PFSK-1 (cell line): ENCODE measurements around the gene ARHGAP15.

Source experiments
- FOXP2 ChIP-seq: optimal IDR thresholded peaks from 2 replicates; pipeline ENCODE3; 2011; ENCODE audit warnings: borderline replicate concordance, control low read depth, inconsistent platforms; ENCODE audit not compliant: insufficient read depth; ENCODE audit errors: extremely low read length, extremely low read depth
- POLR2AphosphoS5 ChIP-seq: IDR thresholded peaks from 2 replicates; pipeline ENCODE4 v1.6.1; 2012; ENCODE audit warnings: low read depth, mild to moderate bottlenecking, control low read depth, low read length, moderate library complexity
- SIN3A ChIP-seq: IDR thresholded peaks from 2 replicates; pipeline ENCODE4 v1.6.1; 2012; ENCODE audit warnings: mild to moderate bottlenecking, low read length, moderate library complexity, borderline replicate concordance; ENCODE audit not compliant: insufficient read depth
- TAF1 ChIP-seq: IDR thresholded peaks from 2 replicates; pipeline ENCODE4 v1.6.1; 2012; ENCODE audit warnings: low read length, control low read depth, borderline replicate concordance; ENCODE audit not compliant: insufficient read depth
- TF ChIP-seq, protein P1 (sequence below), 2 experiments: IDR thresholded peaks; 2 replicates each; pipeline versions ENCODE4 v1.6.1 to v1.8.0; 2011 to 2012; ENCODE audit warnings: low read depth in 2 of 2, low read length in 2 of 2, control low read depth in 1 of 2, inconsistent platforms in 1 of 2, mild to moderate bottlenecking in 1 of 2, moderate library complexity in 1 of 2; ENCODE audit not compliant: insufficient read depth in 1 of 2

The ARHGAP15 gene

GRCh38 chr2:143162123-143162837, 33.1 kb downstream of the ARHGAP15 start:
- no peak for TF ChIP-seq TAF1
- TF ChIP-seq POLR2AphosphoS5, result no peak
- TF ChIP-seq, protein P1, sequence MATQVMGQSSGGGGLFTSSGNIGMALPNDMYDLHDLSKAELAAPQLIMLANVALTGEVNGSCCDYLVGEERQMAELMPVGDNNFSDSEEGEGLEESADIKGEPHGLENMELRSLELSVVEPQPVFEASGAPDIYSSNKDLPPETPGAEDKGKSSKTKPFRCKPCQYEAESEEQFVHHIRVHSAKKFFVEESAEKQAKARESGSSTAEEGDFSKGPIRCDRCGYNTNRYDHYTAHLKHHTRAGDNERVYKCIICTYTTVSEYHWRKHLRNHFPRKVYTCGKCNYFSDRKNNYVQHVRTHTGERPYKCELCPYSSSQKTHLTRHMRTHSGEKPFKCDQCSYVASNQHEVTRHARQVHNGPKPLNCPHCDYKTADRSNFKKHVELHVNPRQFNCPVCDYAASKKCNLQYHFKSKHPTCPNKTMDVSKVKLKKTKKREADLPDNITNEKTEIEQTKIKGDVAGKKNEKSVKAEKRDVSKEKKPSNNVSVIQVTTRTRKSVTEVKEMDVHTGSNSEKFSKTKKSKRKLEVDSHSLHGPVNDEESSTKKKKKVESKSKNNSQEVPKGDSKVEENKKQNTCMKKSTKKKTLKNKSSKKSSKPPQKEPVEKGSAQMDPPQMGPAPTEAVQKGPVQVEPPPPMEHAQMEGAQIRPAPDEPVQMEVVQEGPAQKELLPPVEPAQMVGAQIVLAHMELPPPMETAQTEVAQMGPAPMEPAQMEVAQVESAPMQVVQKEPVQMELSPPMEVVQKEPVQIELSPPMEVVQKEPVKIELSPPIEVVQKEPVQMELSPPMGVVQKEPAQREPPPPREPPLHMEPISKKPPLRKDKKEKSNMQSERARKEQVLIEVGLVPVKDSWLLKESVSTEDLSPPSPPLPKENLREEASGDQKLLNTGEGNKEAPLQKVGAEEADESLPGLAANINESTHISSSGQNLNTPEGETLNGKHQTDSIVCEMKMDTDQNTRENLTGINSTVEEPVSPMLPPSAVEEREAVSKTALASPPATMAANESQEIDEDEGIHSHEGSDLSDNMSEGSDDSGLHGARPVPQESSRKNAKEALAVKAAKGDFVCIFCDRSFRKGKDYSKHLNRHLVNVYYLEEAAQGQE (IDR thresholded peaks at IDR 0.05; ENCODE audit: insufficient read depth in 1 of 2, low read depth in 2 of 2, low read length in 2 of 2), result no peak
- no peak for TF ChIP-seq FOXP2
- no peak for TF ChIP-seq SIN3A

DNA sequence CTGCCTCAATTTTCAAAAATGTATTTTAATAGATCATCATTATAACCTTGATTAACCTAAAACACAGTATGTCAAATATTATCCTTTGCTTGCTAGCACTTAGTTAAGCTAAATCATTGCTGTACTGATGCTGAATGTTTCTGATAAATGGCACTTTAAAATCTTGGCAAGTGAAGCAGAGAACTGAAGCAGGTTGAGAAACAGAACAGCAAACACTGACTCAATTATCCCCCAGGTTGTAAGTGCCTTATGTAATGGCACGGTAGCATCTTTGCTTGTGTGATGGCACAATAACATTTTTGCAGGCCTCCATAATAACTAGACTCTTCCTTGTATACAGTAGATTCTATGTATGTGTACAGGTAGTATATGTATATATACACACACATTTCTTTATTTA, 33.8 kb downstream of the ARHGAP15 start:
- TF ChIP-seq SIN3A, result no peak
- no peak for TF ChIP-seq TAF1
- no peak for TF ChIP-seq FOXP2
- TF ChIP-seq, protein P1 (IDR thresholded peaks at IDR 0.05; ENCODE audit: insufficient read depth in 1 of 2, low read depth in 2 of 2, low read length in 2 of 2), result no peak
- TF ChIP-seq POLR2AphosphoS5, result no peak

- TF ChIP-seq SIN3A (no peak), FOXP2 (no peak), POLR2AphosphoS5 (no peak), TAF1 (no peak)
- TF ChIP-seq, protein P1 (IDR thresholded peaks at IDR 0.05; ENCODE audit: insufficient read depth in 1 of 2, low read depth in 2 of 2, low read length in 2 of 2), result no peak
Measured at GRCh38 chr2:143163499-143163898, 34.3 kb downstream of the ARHGAP15 start.

DNA sequence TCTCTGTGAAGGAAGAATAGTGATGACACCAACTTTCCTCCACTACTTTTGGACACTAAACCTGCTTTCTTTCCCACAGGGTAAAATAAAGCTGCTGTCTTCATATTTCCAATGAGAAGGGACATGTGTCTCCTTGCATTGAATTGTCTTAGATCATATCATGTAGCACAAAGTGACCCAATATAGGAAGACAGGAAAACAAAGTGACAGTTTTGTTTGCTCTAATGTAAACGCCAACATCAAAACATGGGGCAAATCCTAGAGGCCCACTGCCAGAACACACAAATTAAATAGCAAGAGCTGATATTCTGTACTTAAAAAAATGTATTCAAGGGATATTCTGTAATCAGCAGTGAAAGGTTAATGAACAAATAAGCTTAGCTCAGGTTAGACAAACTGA, 36.1 kb downstream of the ARHGAP15 start:
- TF ChIP-seq FOXP2 (no peak), SIN3A (no peak), POLR2AphosphoS5 (no peak), TAF1 (no peak)
- TF ChIP-seq, protein P1 (IDR thresholded peaks at IDR 0.05; ENCODE audit: insufficient read depth in 1 of 2, low read depth in 2 of 2, low read length in 2 of 2), result no peak
